HG03159 (cell line): Measurements from ENCODE around the gene PPP1R14C.

Experiments used
- ATAC-seq: cut with Tn5 transposase; IDR thresholded peaks from one replicate; pipeline ENCODE4 v1.9.1; 2021; ENCODE audit warnings: mild to moderate bottlenecking, moderate library complexity; ENCODE audit not compliant: unreplicated experiment

PPP1R14C gene

DNA sequence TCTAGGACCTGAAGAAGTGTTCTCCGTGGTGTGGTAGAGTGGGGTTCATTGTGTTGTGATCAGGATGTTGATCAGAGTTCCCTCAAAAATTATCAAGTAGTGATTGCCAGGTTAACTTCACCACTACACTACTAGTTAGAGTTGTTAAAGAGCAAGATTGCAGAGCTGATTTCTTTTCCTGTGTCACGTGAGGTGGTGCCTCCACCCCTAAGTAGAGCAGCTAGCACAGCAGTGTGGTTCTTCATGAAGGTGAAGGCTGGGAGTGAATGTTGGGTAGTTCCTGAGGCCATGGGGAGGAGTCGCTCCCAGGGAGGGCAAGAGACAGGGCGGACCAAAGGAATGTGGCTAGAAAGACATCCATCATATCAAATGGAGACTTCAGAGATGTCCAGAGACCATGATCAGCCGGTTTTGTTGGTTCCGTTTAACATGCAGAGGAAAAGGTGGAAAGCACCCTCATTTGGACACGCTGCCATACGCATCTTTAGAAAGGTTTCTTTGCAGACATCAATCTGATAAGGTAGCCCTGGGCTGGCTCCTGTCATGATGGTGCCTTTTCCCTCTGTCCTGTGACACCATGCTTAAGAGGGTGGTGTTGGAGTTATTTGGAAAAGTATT lies 146.7 kb downstream of the PPP1R14C start:
- ATAC-seq = no peak

GRCh38 chr6:150290429-150290828 lies 147.6 kb downstream of the PPP1R14C start:
- ATAC-seq = no peak

DNA sequence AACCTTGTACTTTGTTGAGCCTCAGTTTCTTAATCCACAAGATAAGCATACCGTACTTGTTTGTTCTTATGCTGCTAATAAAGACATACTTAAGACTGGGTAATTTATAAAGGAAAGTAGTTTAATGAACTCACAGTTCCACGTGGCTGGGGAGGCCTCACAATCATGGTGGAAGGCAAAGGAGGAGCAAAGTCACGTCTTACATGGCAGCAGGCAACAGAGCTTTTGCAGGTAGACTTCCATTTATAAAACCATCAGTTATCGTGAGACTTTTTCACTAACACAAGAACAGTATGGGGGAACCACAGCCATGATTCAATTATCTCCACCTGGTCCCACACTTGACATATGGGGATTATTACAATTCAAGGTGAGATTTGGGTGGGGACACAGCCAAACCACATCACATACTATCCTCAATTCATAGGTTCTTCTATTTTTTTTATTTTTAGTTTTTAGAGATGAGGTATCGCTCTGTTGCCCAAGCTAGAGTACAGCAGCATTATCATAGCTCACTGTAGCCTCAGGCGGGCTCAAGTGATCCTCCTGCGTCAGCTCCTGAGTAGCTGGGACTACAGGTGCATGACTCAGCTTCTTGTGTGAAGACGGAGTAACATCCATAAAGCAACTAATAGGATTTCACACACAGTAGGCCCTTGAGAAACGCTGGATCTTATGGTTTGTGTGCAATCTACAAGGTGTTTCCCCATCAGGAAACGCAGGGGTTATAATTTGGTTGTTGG lies 149.3 kb downstream of the PPP1R14C start:
- ATAC-seq = no peak

DNA sequence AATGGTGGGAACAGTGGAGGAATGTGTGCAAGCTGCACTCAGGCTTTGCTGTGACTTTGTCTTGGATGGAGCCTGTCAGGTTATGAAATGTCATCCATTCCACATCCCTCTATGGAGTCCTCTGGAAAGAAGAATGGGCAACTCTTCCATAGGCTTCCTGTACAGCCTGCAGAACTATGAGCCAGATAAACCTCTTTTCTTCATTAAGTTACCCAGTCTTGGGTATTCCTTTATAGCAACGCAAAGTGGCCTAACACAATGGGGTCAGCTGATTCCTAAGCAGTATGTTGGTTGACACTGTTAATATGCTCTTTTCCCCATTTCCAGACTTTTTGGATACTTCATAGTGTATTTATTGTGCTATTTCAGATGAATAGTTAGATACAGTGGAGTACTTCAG lies 150.2 kb downstream of the PPP1R14C start:
- ATAC-seq = no peak

DNA sequence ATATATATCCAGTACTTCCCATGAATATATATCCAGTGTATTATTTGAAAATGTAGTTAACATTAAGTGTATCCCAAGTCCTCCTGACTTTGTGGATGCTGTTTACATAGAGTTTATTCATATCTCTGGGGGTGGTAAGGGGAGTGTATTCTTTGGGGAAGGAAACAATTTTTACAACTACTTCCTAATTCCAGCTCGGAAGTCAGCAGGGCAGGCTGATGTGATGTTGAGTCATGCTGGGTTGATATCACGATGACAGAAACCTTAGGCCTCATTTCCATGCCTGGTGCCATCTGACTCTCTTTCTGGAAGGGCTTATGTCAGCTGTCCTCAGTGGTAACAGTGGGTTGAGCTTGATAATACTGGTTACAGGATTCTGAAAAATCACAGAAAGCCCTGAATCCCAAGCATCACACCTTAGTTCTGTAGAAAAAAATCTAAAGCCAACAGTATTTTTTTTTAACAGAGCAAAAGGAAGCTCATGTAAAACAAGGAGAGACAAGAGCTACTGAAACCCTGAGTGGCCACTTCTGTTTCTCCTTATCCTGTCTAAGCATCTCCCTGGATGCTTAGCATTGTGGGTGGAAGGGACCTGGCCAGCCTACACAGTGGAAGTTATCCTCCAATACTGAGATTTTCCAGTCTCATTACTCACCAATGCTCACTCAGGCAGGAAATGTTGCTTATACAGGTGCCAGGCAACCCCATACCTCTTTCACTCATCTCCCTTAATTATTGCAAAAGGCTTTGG lies 150.8 kb downstream of the PPP1R14C start:
- ATAC-seq = no peak

- ATAC-seq = no peak
Measured at GRCh38 chr6:150296890-150297289, 154.0 kb downstream of the PPP1R14C start.

DNA sequence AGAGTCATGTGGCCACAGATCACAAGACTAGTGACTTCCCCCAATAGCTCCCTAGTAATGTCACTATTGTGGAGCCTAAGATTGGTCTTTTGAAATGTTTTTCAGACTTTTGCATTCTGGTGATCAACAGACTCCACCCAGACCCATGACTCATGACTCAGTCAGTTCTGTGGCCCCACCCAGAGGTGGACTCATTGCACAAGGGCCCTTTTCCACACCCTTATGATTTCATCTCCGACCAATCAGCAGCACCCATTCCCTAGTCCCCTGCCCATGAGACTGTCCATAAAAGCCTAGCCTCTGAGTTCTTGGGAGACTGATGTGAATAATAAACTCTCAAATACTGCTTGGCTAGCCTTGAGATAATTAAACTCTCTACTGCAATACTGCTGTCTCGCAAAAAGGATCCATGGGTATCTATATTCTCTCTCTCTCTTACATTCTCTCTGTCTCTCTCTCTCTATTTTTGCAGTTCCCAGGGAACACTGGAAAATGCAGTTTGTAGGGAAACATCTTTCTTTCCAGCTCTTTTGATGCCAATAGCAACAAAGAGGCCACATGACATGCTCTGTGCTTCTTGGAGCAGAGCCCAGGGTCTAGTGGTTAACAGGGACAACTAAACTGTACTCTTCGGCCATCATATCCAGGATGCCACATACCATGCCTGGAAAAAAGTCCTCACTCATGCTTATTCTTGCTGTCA lies 154.6 kb downstream of the PPP1R14C start:
- ATAC-seq = no peak

GRCh38 chr6:150298030-150298380 lies 155.2 kb downstream of the PPP1R14C start:
- no peak for ATAC-seq

GRCh38 chr6:150298676-150299075 lies 155.8 kb downstream of the PPP1R14C start:
- ATAC-seq = no peak
